CD4-positive, alpha-beta T cell treated with Interleukin-17A for 4 hours (primary cell): ENCODE measurements around the gene SPRR5.

Source experiments
- DNase-seq: peaks from one replicate; pipeline ENCODE4 v3.0.0-alpha.2; 2020; ENCODE audit warnings: mixed read lengths

SPRR5 gene

GRCh38 chr1:152946651-152947256 is at the start of gene SPRR5:
Gene SPRR5, plus strand, starts transcription at chr1:152947206. Its CDS starts 1,349 bp downstream, at chr1:152948555.
- DNase-seq, result no peak

- no peak for DNase-seq
These were observed 48.0 kb upstream of the SPRR5 start for GRCh38 chr1:152899027-152899426.

GRCh38 chr1:152899883-152900282 is 47.1 kb upstream of the SPRR5 start:
- no peak for DNase-seq

- DNase-seq, result no peak
These were observed 45.4 kb upstream of the SPRR5 start for GRCh38 chr1:152901631-152902030.

- DNase-seq, result no peak
These were observed 44.4 kb upstream of the SPRR5 start for GRCh38 chr1:152902636-152903035.

- DNase-seq, result no peak
These were observed 42.1 kb upstream of the SPRR5 start for GRCh38 chr1:152904688-152905440.

- DNase-seq, result no peak
These were observed 40.9 kb upstream of the SPRR5 start for GRCh38 chr1:152906023-152906565.

- no peak for DNase-seq
These were observed 39.1 kb upstream of the SPRR5 start, which contains the start of gene IVL for GRCh38 chr1:152907686-152908601. Gene IVL, plus strand, starts transcription at chr1:152908546. Its CDS starts 1,252 bp downstream, at chr1:152909798.

- DNase-seq, result no peak
These were observed 37.8 kb upstream of the SPRR5 start for GRCh38 chr1:152909206-152909605.

GRCh38 chr1:152912471-152912870 is 34.5 kb upstream of the SPRR5 start:
- no peak for DNase-seq

GRCh38 chr1:152912900-152913299 is 34.1 kb upstream of the SPRR5 start:
- no peak for DNase-seq

GRCh38 chr1:152917794-152918193 is 29.2 kb upstream of the SPRR5 start:
- no peak for DNase-seq

GRCh38 chr1:152919071-152919470 is 27.9 kb upstream of the SPRR5 start:
- no peak for DNase-seq

GRCh38 chr1:152924191-152924590 is 22.8 kb upstream of the SPRR5 start:
- DNase-seq, result no peak

- DNase-seq, result no peak
These were observed 20.9 kb upstream of the SPRR5 start for GRCh38 chr1:152926091-152926490.

GRCh38 chr1:152928671-152929070 is 18.3 kb upstream of the SPRR5 start:
- DNase-seq, result no peak

GRCh38 chr1:152932170-152932811 is 14.7 kb upstream of the SPRR5 start:
- no peak for DNase-seq

- DNase-seq, result no peak
These were observed 13.8 kb upstream of the SPRR5 start for GRCh38 chr1:152933196-152933595.

- DNase-seq, result no peak
These were observed 6.4 kb upstream of the SPRR5 start for GRCh38 chr1:152940614-152941013.

GRCh38 chr1:152941037-152941711 is 5.8 kb upstream of the SPRR5 start:
- no peak for DNase-seq

GRCh38 chr1:152942161-152942560 is 4.8 kb upstream of the SPRR5 start:
- DNase-seq, result no peak

- no peak for DNase-seq
These were observed 758 bp upstream of the SPRR5 start for GRCh38 chr1:152946248-152946647.
